IMR-90 (cell line): Measurements from ENCODE around the gene EPHX1. TPM values are rescaled to one million over a fixed set of nuclear protein-coding genes. Genes with fewer than 3 reads are reported as not detected.
A peak's percentile ranks its signal among the peaks of the same experiment; 100 is the strongest.

Experiments
- ATAC-seq: fragments of 200-7000 bp; cut with Tn5 transposase; 2 replicates; pipeline ENCODE4 v1.9.1; 2020; ENCODE audit warnings: low read depth, mild to moderate bottlenecking, moderate library complexity
- BruUV-seq: library from RNA; stranded (reverse); fragments of 400-500 nt; replicated peaks from 2 replicates; lab custom pipeline; 2021; lab: Mats Ljungman, UMichigan
- CTCF ChIA-PET: fragments of 300-600 bp; formaldehyde crosslinking; extraction: SDS; loops from one replicate; lab custom pipeline; 2021; ENCODE audit warnings: antibody characterized with exemption; lab: Yijun Ruan, JAX
- POLR2A ChIA-PET: fragments of 300-600 bp; sonication (Branson Sonifier 250); formaldehyde crosslinking; loops from one replicate; lab custom pipeline; 2022; ENCODE audit warnings: antibody characterized with exemption; ENCODE audit not compliant: unreplicated experiment; lab: Charles Lee
- DNase-seq: peaks from one replicate; pipeline ENCODE4 v3.0.0; 2013
- H2AFZ ChIP-seq: replicated peaks from 2 replicates; pipeline ENCODE3; 2013; ENCODE audit warnings: low read length, mild to moderate bottlenecking; ENCODE audit not compliant: poor library complexity
- H2AK5ac ChIP-seq: 2 replicates; pipeline ENCODE4 v1.6.1; 2013; ENCODE audit warnings: low read depth, low read length, inconsistent platforms
- H2AK9ac ChIP-seq: replicated peaks from 2 replicates; pipeline ENCODE3; 2013; ENCODE audit warnings: mild to moderate bottlenecking, low read depth, low read length, moderate library complexity; ENCODE audit not compliant: poor library complexity
- H2BK120ac ChIP-seq: 2 replicates; pipeline ENCODE4 v1.6.1; 2013; ENCODE audit warnings: low read depth, low read length, inconsistent platforms
- H2BK15ac ChIP-seq: 3 replicates; pipeline ENCODE4 v1.6.1; 2013; ENCODE audit warnings: low read depth, low read length, inconsistent platforms
- H2BK20ac ChIP-seq: 2 replicates; pipeline ENCODE4 v1.6.1; 2013; ENCODE audit warnings: low read depth, mild to moderate bottlenecking, inconsistent platforms, low read length, moderate library complexity
- H2BK5ac ChIP-seq: 2 replicates; pipeline ENCODE4 v1.6.1; 2013; ENCODE audit warnings: mild to moderate bottlenecking, low read depth, low read length, inconsistent platforms; ENCODE audit not compliant: poor library complexity, severe bottlenecking
- H3K14ac ChIP-seq: replicated peaks from 2 replicates; pipeline ENCODE4 v1.6.1; 2013; ENCODE audit warnings: low read depth, low read length, inconsistent platforms
- H3K18ac ChIP-seq: 2 replicates; pipeline ENCODE4 v1.6.1; 2013; ENCODE audit warnings: low read depth, low read length, control low read depth
- H3K23ac ChIP-seq: 2 replicates; pipeline ENCODE4 v1.6.1; 2013; ENCODE audit warnings: low read depth, low read length, inconsistent platforms
- H3K27ac ChIP-seq: 2 replicates; pipeline ENCODE4 v1.5.1; 2013; ENCODE audit warnings: mild to moderate bottlenecking, control low read depth, low read length; ENCODE audit not compliant: insufficient read depth
- H3K27me3 ChIP-seq: 2 replicates; pipeline ENCODE4 v1.6.1; 2013; ENCODE audit warnings: low read length; ENCODE audit not compliant: control insufficient read depth, insufficient read depth
- H3K36me3 ChIP-seq: 2 replicates; pipeline ENCODE4 v1.6.1; 2013; ENCODE audit warnings: low read length, mixed read lengths; ENCODE audit not compliant: control insufficient read depth, insufficient read depth
- H3K4ac ChIP-seq: 2 replicates; pipeline ENCODE4 v1.6.1; 2013; ENCODE audit warnings: low read depth, low read length, inconsistent platforms
- H3K4me1 ChIP-seq: 2 replicates; pipeline ENCODE4 v1.6.1; 2013; ENCODE audit warnings: low read length, mixed read lengths; ENCODE audit not compliant: control insufficient read depth, insufficient read depth
- H3K4me2 ChIP-seq: 2 replicates; pipeline ENCODE4 v1.6.1; 2013; ENCODE audit warnings: low read depth, mild to moderate bottlenecking, control low read depth, low read length, moderate library complexity
- H3K4me3 ChIP-seq: 2 replicates; pipeline ENCODE4 v1.5.1; 2013; ENCODE audit warnings: low read depth, mild to moderate bottlenecking, control low read depth, low read length, moderate library complexity; ENCODE audit not compliant: insufficient read depth
- H3K56ac ChIP-seq: 2 replicates; pipeline ENCODE4 v1.6.1; 2013; ENCODE audit warnings: low read length, inconsistent platforms; ENCODE audit not compliant: insufficient read depth; ENCODE audit errors: extremely low read depth
- H3K79me1 ChIP-seq, 2 experiments: 2 replicates each; pipeline ENCODE4 v1.6.1; 2013; ENCODE audit warnings: low read length in 2 of 2, inconsistent platforms in 1 of 2, low read depth in 1 of 2
- H3K9ac ChIP-seq: 2 replicates; pipeline ENCODE4 v1.6.1; 2013; ENCODE audit warnings: low read depth, low read length, control low read depth
- H3K9me1 ChIP-seq: 2 replicates; pipeline ENCODE4 v1.6.1; 2013; ENCODE audit warnings: low read length, inconsistent platforms; ENCODE audit not compliant: insufficient read depth
- H3K9me3 ChIP-seq: 2 replicates; pipeline ENCODE4 v1.6.1; 2013; ENCODE audit warnings: low read length; ENCODE audit not compliant: control insufficient read depth, insufficient read depth
- H4K20me1 ChIP-seq: 2 replicates; pipeline ENCODE4 v1.6.1; 2013; ENCODE audit warnings: low read length, inconsistent platforms; ENCODE audit not compliant: insufficient read depth
- H4K5ac ChIP-seq: 2 replicates; pipeline ENCODE4 v1.6.1; 2013; ENCODE audit warnings: mild to moderate bottlenecking, low read depth, low read length, control low read depth
- H4K8ac ChIP-seq, 2 experiments: 2 replicates each; pipeline ENCODE4 v1.6.1; 2013; ENCODE audit warnings: low read depth in 2 of 2, low read length in 2 of 2, control low read depth in 1 of 2, inconsistent platforms in 1 of 2
- H4K91ac ChIP-seq: 2 replicates; pipeline ENCODE4 v1.6.1; 2013; ENCODE audit warnings: low read depth, low read length, inconsistent platforms; ENCODE audit not compliant: insufficient read depth
- CEBPB ChIP-seq: IDR thresholded peaks from 2 replicates; pipeline ENCODE4 v1.6.1; 2012; ENCODE audit warnings: low read depth, low read length, improper control_type of control experiment
- CHD1 ChIP-seq: IDR thresholded peaks from 2 replicates; pipeline ENCODE4 v1.6.1; 2012; ENCODE audit warnings: low read depth, low read length, improper control_type of control experiment
- ELK1 ChIP-seq: fragments of 150-350 bp; IDR thresholded peaks from 2 replicates; pipeline ENCODE4 v1.6.1; 2016; ENCODE audit warnings: low read depth, mild to moderate bottlenecking, low read length, moderate library complexity, borderline replicate concordance
- FOS ChIP-seq: fragments of 150-350 bp; IDR thresholded peaks from 2 replicates; pipeline ENCODE4 v1.6.1; 2016; ENCODE audit warnings: low read depth, low read length
- MAFK ChIP-seq: IDR thresholded peaks from 2 replicates; pipeline ENCODE4 v1.6.1; 2012; ENCODE audit warnings: low read depth, low read length, improper control_type of control experiment
- MAZ ChIP-seq: IDR thresholded peaks from 2 replicates; pipeline ENCODE4 v1.6.1; 2012; ENCODE audit warnings: low read depth, mild to moderate bottlenecking, low read length, improper control_type of control experiment, moderate library complexity, borderline replicate concordance
- MXI1 ChIP-seq: IDR thresholded peaks from 2 replicates; pipeline ENCODE4 v1.6.1; 2012; ENCODE audit warnings: low read depth, mild to moderate bottlenecking, low read length, moderate library complexity, borderline replicate concordance
- POLR2A ChIP-seq: IDR thresholded peaks from 2 replicates; pipeline ENCODE4 v1.6.1; 2012; ENCODE audit warnings: mild to moderate bottlenecking, low read depth, low read length
- RAD21 ChIP-seq: IDR thresholded peaks from 2 replicates; pipeline ENCODE4 v1.6.1; 2012; ENCODE audit warnings: low read length, improper control_type of control experiment
- RCOR1 ChIP-seq: IDR thresholded peaks from 2 replicates; pipeline ENCODE4 v1.6.1; 2012; ENCODE audit warnings: mild to moderate bottlenecking, low read length, improper control_type of control experiment; ENCODE audit not compliant: insufficient replicate concordance
- RFX5 ChIP-seq: IDR thresholded peaks from 2 replicates; pipeline ENCODE4 v1.8.0; 2012; ENCODE audit warnings: low read depth, mild to moderate bottlenecking, low read length, moderate library complexity
- SMC3 ChIP-seq: fragments of 150-350 bp; IDR thresholded peaks from 2 replicates; pipeline ENCODE4 v1.6.1; 2016; ENCODE audit warnings: low read depth, mild to moderate bottlenecking, antibody characterized with exemption, low read length, moderate library complexity
- WGBS, 2 experiments: methylation state at CpG; one replicate each; pipeline versions ENCODE4 v1.1.5 to v1.1.7; 2013; ENCODE audit warnings: missing lambda C conversion rate in 2 of 2; ENCODE audit not compliant: insufficient read length in 1 of 2; ENCODE audit errors: extremely low coverage in 2 of 2; 5-methylcytosine and 5-hydroxymethylcytosine counted together
- dilution Hi-C: fragments of 300-500 bp; cut with HindIII; formaldehyde crosslinking; loops from one replicate; pipeline ENCODE4 v1.14.3; 2018; ENCODE audit warnings: low sequenced_read_pairs; ENCODE audit not compliant: unreplicated experiment
- in situ Hi-C: fragments of 300-500 bp; cut with MboI; formaldehyde crosslinking; loops from 3 replicates; pipeline ENCODE4 v1.14.3; 2019; ENCODE audit warnings: low sequenced_read_pairs, inconsistent platforms, mixed read lengths
- intact Hi-C: fragments of 100-400 bp; cut with micrococcal nuclease; formaldehyde crosslinking; loops from 2 replicates; pipeline ENCODE4 v1.10.0; 2022
- polyA plus RNA-seq, 3 experiments: library from polyadenylated mRNA; depleted of rRNA; stranded (reverse); fragments of >200 nt; gene quantifications; 2 replicates each; pipeline ENCODE4 v1.2.3, GENCODE V29; 2012; ENCODE audit warnings: low replicate concordance in 1 of 3
- total RNA-seq: library from RNA; depleted of rRNA; stranded (reverse); fragments of >200 nt; gene quantifications from 2 replicates; pipeline ENCODE4 v1.2.3, GENCODE V29; 2012
- TF ChIP-seq, protein P1 (sequence below): fragments of 150-350 bp; IDR thresholded peaks from 2 replicates; pipeline ENCODE4 v1.6.1; 2017; ENCODE audit warnings: mild to moderate bottlenecking, antibody characterized with exemption, low read length, low read depth
- TF ChIP-seq, protein P2 (sequence below): conservative IDR thresholded peaks from 2 replicates; pipeline ENCODE4 v1.5.1; 2012; ENCODE audit warnings: mild to moderate bottlenecking, low read depth, low read length, improper control_type of control experiment

Gene EPHX1
- total and polyA plus RNA-seq, 2 of the 4 experiments (the other 2 are of a cell fraction): 20.3 to 46.3 TPM

GRCh38 chr1:225819346-225820192, 9.6 kb downstream of the EPHX1 start:
- POLR2A ChIA-PET: no interaction called here
- intact Hi-C loops: no loop called here
- H3K9ac ChIP-seq: no peak overlapping the region
- no peak overlapping the region for H4K91ac ChIP-seq
- H2BK120ac ChIP-seq: no peak overlapping the region; the same call in 1 of the 2 replicates
- no peak overlapping the region for H3K56ac ChIP-seq
- H2BK20ac ChIP-seq: peak overlapping the region; percentile 55; the same call in 1 of the 2 replicates
- no peaks in the 10 kb centered on the region for H3K27me3 ChIP-seq
- no peaks in the 10 kb centered on the region; the same call in 1 of the 2 replicates for H3K36me3 ChIP-seq
- no peak overlapping the region for H2BK5ac ChIP-seq
- dilution Hi-C loops: no loop called here
- no peak overlapping the region for H3K4me3 ChIP-seq
- no peak overlapping the region for H3K4me2 ChIP-seq
- no peak overlapping the region for H2AK5ac ChIP-seq
- peaks cover 18% of the 10 kb centered on the region for H3K4me1 ChIP-seq
- no peak overlapping the region for H3K14ac ChIP-seq
- DNase-seq (no peak), ATAC-seq (no peak)
- H3K27ac ChIP-seq: no peak overlapping the region
- no peak overlapping the region for H3K23ac ChIP-seq
- H2AK9ac ChIP-seq: peak overlapping the region; percentile 23
- no peaks in the 10 kb centered on the region; the same call in 1 of the 2 replicates for H4K20me1 ChIP-seq
- H2BK15ac ChIP-seq: no peak overlapping the region
- no peak overlapping the region for H4K5ac ChIP-seq
- peaks cover 12 to 26% of the 10 kb centered on the region in 2 experiments; a peak in 3 of 4 replicates for H3K79me1 ChIP-seq
- WGBS, 2 experiments: 100% methylated on average over 3 of the region's 12 CpGs; no CpG with 5 or more reads in 1 of the 2 experiments
- peak overlapping the region; percentile 10; the same call in 1 of the 2 replicates for H3K4ac ChIP-seq
- no peak overlapping the region for H2AFZ ChIP-seq
- H3K18ac ChIP-seq: no peak overlapping the region
- no TSS peak for BruUV-seq
- no peaks in the 10 kb centered on the region for H3K9me3 ChIP-seq
- H3K9me1 ChIP-seq: peaks cover 16% of the 10 kb centered on the region
- CTCF ChIA-PET: no interaction called here
- in situ Hi-C loops: no loop called here
- no peak overlapping the region for H4K8ac ChIP-seq
- TF ChIP-seq, protein P1, sequence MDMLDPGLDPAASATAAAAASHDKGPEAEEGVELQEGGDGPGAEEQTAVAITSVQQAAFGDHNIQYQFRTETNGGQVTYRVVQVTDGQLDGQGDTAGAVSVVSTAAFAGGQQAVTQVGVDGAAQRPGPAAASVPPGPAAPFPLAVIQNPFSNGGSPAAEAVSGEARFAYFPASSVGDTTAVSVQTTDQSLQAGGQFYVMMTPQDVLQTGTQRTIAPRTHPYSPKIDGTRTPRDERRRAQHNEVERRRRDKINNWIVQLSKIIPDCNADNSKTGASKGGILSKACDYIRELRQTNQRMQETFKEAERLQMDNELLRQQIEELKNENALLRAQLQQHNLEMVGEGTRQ: no peak
- TF ChIP-seq, protein P2, sequence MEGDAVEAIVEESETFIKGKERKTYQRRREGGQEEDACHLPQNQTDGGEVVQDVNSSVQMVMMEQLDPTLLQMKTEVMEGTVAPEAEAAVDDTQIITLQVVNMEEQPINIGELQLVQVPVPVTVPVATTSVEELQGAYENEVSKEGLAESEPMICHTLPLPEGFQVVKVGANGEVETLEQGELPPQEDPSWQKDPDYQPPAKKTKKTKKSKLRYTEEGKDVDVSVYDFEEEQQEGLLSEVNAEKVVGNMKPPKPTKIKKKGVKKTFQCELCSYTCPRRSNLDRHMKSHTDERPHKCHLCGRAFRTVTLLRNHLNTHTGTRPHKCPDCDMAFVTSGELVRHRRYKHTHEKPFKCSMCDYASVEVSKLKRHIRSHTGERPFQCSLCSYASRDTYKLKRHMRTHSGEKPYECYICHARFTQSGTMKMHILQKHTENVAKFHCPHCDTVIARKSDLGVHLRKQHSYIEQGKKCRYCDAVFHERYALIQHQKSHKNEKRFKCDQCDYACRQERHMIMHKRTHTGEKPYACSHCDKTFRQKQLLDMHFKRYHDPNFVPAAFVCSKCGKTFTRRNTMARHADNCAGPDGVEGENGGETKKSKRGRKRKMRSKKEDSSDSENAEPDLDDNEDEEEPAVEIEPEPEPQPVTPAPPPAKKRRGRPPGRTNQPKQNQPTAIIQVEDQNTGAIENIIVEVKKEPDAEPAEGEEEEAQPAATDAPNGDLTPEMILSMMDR: no peak
- TF ChIP-seq CHD1: no peak
- TF ChIP-seq POLR2A: no peak
- no peak for TF ChIP-seq ELK1
- no peak for TF ChIP-seq FOS
- TF ChIP-seq MAZ: no peak
- TF ChIP-seq RFX5: no peak
- TF ChIP-seq MXI1: no peak
- TF ChIP-seq MAFK: no peak
- TF ChIP-seq RCOR1: no peak
- no peak for TF ChIP-seq SMC3
- no peak for TF ChIP-seq RAD21
- no peak for TF ChIP-seq CEBPB
